K562 (cell line): ENCODE results near the gene ZSCAN26. TPM values are rescaled to one million over a fixed set of nuclear protein-coding genes. Genes with fewer than 3 reads are reported as not detected.

Source experiments
- KHSRP ChIP-seq: fragments of 450-650 bp; IDR thresholded peaks from 2 replicates; pipeline ENCODE4 v1.6.1; 2017
- MCM7 ChIP-seq, 2 experiments: fragments of 450-650 bp; IDR thresholded peaks; 2 replicates each; pipeline ENCODE4 v1.6.1; 2016 to 2018
- RUNX1 ChIP-seq: sonication (generic); IDR thresholded peaks from 2 replicates; pipeline ENCODE4 v1.6.1; 2016; ENCODE audit warnings: antibody characterized with exemption, low read depth
- SAFB ChIP-seq: fragments of 200-400 bp; formaldehyde crosslinking; IDR thresholded peaks from 2 replicates; pipeline ENCODE4 v1.6.1; 2017; ENCODE audit warnings: low read depth, low read length, borderline replicate concordance
- polyA plus RNA-seq, 8 experiments: library from polyadenylated mRNA; depleted of rRNA in 4 of 8; stranded (reverse) in 5 of 8; unstranded in 3 of 8; fragments of >200 nt; fragmentation: Nextera tagmentation in 2 of 8; fragmentation: Illumina TruSeq in 1 of 8; extraction: Ambion mirVana in 2 of 8; extraction: Trizol in 1 of 8; gene quantifications; 2 replicates each; pipeline versions ENCODE4 v1.2.1 to v1.2.3, GENCODE V29; 2011 to 2014; ENCODE audit warnings: inconsistent platforms in 1 of 8, missing spikeins in 1 of 8
- total RNA-seq, 7 experiments: library from RNA; depleted of rRNA in 6 of 7; stranded (reverse); fragments of >200 nt in 6 of 7; fragmentation: Illumina TruSeq in 2 of 7; extraction: Trizol in 2 of 7; gene quantifications; 2 replicates each; pipeline versions ENCODE4 v1.2.1 to v1.2.3, GENCODE V29; 2011 to 2021; ENCODE audit warnings: low replicate concordance in 1 of 7
- TF ChIP-seq, protein P1 (sequence below): fragments of 250-450 bp; sonication (Bioruptor Pico); IDR thresholded peaks from 2 replicates; pipeline ENCODE4 v1.8.0; 2021; ENCODE audit warnings: borderline replicate concordance, mild to moderate bottlenecking, moderate library complexity; ENCODE audit not compliant: poor library complexity, severe bottlenecking
- TF ChIP-seq, protein P2 (sequence below): IDR thresholded peaks from 2 replicates; pipeline ENCODE4 v1.6.1; 2016; ENCODE audit warnings: missing genetic modification characterization, missing compliant biosample characterization
- TF ChIP-seq, protein P3 (sequence below): fragments of 450-650 bp; formaldehyde crosslinking; IDR thresholded peaks from 2 replicates; pipeline ENCODE4 v1.4.0; 2020; ENCODE audit warnings: mild to moderate bottlenecking, moderate library complexity
- TF ChIP-seq, protein P4 (sequence below): sonication (generic); formaldehyde crosslinking; IDR thresholded peaks from 2 replicates; pipeline ENCODE4 v1.8.1; 2023; ENCODE audit warnings: missing genetic modification reagents, mild to moderate bottlenecking, borderline replicate concordance

The ZSCAN26 gene
- total and polyA plus RNA-seq, 9 of the 15 experiments (the other 6 are each of a cell fraction or from before 2014, with no cell fraction given): 5.9 to 14.2 (median 10.5) TPM

DNA sequence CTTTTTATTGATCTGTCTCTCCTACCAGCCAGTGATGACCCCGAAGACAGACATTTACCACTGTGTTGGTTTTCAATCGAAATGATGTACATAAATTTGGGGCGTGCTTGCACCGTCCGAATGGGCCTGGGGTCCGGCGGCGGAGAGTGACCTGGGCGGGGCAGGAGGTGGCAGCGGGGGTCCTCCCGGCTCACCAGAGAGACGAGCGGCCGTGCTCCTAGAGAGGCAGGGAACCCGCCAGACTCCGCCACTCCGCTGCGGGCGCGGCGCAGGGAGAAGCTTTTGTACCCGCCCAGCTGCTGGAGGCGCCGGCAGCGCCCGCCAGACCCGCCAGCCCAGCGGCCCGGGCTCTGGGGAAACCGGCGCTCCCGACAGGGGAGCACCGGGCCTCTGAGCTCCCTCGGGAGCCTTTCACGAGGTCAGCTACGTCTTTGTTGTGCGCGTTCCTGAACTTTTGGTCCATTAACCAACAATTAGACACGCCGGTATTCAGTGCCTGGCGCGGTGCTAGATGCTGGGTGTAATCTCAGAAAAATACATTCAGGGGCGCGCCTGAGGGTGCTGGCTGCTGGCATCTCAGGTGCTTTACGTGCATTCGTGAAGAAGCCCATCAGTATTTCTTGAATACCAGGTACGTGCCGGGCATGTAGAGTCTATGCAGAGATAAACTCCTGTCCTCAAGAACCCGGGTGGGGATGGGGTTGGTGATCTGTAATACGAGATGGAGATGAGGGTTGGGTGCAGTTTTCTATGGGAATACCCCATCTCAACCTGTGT lies 14.5 kb downstream of the ZSCAN26 start, which contains the start of gene PGBD1 (continued):
- TF ChIP-seq, protein P1, sequence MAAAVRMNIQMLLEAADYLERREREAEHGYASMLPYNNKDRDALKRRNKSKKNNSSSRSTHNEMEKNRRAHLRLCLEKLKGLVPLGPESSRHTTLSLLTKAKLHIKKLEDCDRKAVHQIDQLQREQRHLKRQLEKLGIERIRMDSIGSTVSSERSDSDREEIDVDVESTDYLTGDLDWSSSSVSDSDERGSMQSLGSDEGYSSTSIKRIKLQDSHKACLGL (CRISPR knock-in tag): no peak
- TF ChIP-seq MCM7 (IDR thresholded peaks at IDR 0.05) (no peak), SAFB (no peak), KHSRP (no peak), RUNX1 (no peak)
- TF ChIP-seq, protein P2, sequence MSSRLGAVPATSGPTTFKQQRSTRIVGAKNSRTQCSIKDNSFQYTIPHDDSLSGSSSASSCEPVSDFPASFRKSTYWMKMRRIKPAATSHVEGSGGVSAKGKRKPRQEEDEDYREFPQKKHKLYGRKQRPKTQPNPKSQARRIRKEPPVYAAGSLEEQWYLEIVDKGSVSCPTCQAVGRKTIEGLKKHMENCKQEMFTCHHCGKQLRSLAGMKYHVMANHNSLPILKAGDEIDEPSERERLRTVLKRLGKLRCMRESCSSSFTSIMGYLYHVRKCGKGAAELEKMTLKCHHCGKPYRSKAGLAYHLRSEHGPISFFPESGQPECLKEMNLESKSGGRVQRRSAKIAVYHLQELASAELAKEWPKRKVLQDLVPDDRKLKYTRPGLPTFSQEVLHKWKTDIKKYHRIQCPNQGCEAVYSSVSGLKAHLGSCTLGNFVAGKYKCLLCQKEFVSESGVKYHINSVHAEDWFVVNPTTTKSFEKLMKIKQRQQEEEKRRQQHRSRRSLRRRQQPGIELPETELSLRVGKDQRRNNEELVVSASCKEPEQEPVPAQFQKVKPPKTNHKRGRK (tag): no peak
- TF ChIP-seq, protein P3, sequence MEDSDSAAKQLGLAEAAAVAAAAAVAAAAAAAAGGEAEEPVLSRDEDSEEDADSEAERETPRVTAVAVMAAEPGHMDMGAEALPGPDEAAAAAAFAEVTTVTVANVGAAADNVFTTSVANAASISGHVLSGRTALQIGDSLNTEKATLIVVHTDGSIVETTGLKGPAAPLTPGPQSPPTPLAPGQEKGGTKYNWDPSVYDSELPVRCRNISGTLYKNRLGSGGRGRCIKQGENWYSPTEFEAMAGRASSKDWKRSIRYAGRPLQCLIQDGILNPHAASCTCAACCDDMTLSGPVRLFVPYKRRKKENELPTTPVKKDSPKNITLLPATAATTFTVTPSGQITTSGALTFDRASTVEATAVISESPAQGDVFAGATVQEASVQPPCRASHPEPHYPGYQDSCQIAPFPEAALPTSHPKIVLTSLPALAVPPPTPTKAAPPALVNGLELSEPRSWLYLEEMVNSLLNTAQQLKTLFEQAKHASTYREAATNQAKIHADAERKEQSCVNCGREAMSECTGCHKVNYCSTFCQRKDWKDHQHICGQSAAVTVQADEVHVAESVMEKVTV: no peak
- TF ChIP-seq, protein P4, sequence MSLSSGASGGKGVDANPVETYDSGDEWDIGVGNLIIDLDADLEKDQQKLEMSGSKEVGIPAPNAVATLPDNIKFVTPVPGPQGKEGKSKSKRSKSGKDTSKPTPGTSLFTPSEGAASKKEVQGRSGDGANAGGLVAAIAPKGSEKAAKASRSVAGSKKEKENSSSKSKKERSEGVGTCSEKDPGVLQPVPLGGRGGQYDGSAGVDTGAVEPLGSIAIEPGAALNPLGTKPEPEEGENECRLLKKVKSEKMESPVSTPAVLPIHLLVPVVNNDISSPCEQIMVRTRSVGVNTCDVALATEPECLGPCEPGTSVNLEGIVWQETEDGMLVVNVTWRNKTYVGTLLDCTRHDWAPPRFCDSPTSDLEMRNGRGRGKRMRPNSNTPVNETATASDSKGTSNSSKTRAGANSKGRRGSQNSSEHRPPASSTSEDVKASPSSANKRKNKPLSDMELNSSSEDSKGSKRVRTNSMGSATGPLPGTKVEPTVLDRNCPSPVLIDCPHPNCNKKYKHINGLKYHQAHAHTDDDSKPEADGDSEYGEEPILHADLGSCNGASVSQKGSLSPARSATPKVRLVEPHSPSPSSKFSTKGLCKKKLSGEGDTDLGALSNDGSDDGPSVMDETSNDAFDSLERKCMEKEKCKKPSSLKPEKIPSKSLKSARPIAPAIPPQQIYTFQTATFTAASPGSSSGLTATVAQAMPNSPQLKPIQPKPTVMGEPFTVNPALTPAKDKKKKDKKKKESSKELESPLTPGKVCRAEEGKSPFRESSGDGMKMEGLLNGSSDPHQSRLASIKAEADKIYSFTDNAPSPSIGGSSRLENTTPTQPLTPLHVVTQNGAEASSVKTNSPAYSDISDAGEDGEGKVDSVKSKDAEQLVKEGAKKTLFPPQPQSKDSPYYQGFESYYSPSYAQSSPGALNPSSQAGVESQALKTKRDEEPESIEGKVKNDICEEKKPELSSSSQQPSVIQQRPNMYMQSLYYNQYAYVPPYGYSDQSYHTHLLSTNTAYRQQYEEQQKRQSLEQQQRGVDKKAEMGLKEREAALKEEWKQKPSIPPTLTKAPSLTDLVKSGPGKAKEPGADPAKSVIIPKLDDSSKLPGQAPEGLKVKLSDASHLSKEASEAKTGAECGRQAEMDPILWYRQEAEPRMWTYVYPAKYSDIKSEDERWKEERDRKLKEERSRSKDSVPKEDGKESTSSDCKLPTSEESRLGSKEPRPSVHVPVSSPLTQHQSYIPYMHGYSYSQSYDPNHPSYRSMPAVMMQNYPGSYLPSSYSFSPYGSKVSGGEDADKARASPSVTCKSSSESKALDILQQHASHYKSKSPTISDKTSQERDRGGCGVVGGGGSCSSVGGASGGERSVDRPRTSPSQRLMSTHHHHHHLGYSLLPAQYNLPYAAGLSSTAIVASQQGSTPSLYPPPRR: no peak; the same call in 1 of the 2 replicates
